Measurements from ENCODE around the gene MUC2.

GRCh38 chr11:1107316-1108245 lies 32.9 kb downstream of the MUC2 start:
- TF ChIP-seq CTCF (conservative IDR thresholded peaks at IDR 0.05) (no peak), EZH2 (IDR thresholded peaks at IDR 0.05; ENCODE audit: low read depth) (no peak)

All from PC-9 (cell line).